HUES64 (cell line): ENCODE results near the gene WWC1.

Source experiments
- H3K27ac ChIP-seq: 2 replicates; pipeline ENCODE4 v1.7.0; 2013; ENCODE audit warnings: low read depth, low read length, inconsistent platforms
- H3K27me3 ChIP-seq: 2 replicates; pipeline ENCODE4 v1.6.1; 2013; ENCODE audit warnings: mild to moderate bottlenecking, low read length; ENCODE audit not compliant: insufficient read depth
- H3K36me3 ChIP-seq: 2 replicates; pipeline ENCODE4 v1.6.1; 2013; ENCODE audit warnings: mild to moderate bottlenecking, low read length; ENCODE audit not compliant: insufficient read depth
- H3K4me1 ChIP-seq: 2 replicates; pipeline ENCODE4 v1.6.1; 2013; ENCODE audit warnings: mild to moderate bottlenecking, low read length, moderate library complexity; ENCODE audit not compliant: insufficient read depth
- H3K4me3 ChIP-seq: 2 replicates; pipeline ENCODE4 v1.5.1; 2013; ENCODE audit warnings: mild to moderate bottlenecking, low read length, moderate library complexity
- H3K9ac ChIP-seq: 2 replicates; pipeline ENCODE4 v1.6.1; 2013; ENCODE audit warnings: mild to moderate bottlenecking, low read depth, low read length
- H3K9me3 ChIP-seq: 2 replicates; pipeline ENCODE4 v1.6.1; 2013; ENCODE audit warnings: low read depth, low read length; ENCODE audit not compliant: insufficient read depth
- WGBS: fragments of 150-250, 120-280 bp; methylation state at CpG from one replicate; pipeline ENCODE4 v1.1.7; 2013; ENCODE audit warnings: missing lambda C conversion rate; 5-methylcytosine and 5-hydroxymethylcytosine counted together

The WWC1 gene

DNA sequence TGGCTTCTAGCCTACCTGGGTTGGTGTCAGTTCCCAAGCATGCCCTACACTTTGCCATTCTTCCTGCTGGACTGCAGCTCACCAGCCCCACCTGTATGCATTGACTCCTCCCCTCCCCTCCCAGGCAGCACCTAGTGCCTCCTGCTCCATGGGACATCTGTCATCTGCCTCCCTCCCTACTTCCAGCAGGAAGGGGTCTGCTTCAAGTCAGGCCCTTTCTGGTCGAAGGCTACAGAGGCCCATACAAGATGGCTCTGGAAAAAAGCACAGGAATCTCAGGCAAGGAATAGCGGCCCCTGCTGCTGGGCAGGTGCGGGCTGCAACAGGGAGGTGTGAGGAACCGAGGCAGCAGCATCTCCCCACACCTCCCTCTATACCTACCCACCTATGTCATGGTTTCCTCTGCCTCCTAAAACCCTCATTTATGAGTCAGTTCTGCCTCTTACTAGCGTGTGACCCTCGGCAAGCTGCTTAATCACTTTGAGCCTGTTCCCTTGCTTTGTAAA, 19.7 kb downstream of the WWC1 start:
- H3K27ac ChIP-seq: no peak overlapping the region
- peaks cover 29% of the 10 kb centered on the region for H3K27me3 ChIP-seq
- 86% methylated on average over 6 of the region's 6 CpGs for WGBS
- no peak overlapping the region for H3K4me3 ChIP-seq
- no peaks in the 10 kb centered on the region for H3K36me3 ChIP-seq
- H3K9me3 ChIP-seq: no peaks in the 10 kb centered on the region
- H3K4me1 ChIP-seq: peaks cover 14% of the 10 kb centered on the region
- H3K9ac ChIP-seq: no peak overlapping the region

- no peak overlapping the region for H3K27ac ChIP-seq
- peaks cover 25% of the 10 kb centered on the region for H3K4me1 ChIP-seq
- peaks cover 21% of the 10 kb centered on the region for H3K27me3 ChIP-seq
- no peaks in the 10 kb centered on the region for H3K36me3 ChIP-seq
- H3K9ac ChIP-seq: no peak overlapping the region
- 94% methylated on average over 11 of the region's 11 CpGs for WGBS
- no peaks in the 10 kb centered on the region for H3K9me3 ChIP-seq
- H3K4me3 ChIP-seq: no peak overlapping the region
Observed at GRCh38 chr5:168312606-168313295, 21.3 kb downstream of the WWC1 start.

DNA sequence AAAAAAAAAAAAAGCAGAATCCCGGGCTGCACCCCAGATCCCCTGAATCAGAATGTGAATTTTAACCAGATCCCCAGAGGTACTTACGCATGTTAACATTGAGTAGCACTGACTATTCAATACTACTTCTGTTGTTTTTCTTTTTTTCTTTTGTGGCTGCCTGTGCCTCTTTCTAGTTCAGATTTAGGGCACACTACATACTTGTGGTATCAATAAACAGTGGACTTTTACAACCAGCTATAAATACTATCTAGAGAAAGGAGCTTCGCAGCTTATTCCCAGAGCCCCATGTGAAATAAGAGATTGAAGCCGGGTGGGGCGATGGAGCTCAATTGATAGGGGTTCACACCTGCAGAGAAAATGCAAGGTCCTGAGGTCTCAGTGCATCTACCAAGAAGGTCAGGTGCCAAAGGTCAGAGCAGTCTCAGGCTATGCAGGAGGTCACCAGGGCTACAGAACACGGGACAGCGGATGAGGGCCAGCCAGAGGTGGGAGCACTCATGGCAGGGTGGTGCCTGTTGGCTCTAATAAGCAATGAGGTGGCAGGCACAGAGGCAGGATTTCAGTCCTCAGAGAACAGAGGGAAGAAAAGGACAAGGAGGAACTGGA, 22.3 kb downstream of the WWC1 start:
- Histone ChIP-seq H3K4me3 (no peak overlapping the region), H3K4me1 (peaks cover 25% of the 10 kb centered on the region), H3K9me3 (no peaks in the 10 kb centered on the region), H3K36me3 (no peaks in the 10 kb centered on the region), H3K27ac (no peak overlapping the region), H3K9ac (no peak overlapping the region), H3K27me3 (peaks cover 12% of the 10 kb centered on the region)
- 94% methylated on average over 7 of the region's 7 CpGs for WGBS

DNA sequence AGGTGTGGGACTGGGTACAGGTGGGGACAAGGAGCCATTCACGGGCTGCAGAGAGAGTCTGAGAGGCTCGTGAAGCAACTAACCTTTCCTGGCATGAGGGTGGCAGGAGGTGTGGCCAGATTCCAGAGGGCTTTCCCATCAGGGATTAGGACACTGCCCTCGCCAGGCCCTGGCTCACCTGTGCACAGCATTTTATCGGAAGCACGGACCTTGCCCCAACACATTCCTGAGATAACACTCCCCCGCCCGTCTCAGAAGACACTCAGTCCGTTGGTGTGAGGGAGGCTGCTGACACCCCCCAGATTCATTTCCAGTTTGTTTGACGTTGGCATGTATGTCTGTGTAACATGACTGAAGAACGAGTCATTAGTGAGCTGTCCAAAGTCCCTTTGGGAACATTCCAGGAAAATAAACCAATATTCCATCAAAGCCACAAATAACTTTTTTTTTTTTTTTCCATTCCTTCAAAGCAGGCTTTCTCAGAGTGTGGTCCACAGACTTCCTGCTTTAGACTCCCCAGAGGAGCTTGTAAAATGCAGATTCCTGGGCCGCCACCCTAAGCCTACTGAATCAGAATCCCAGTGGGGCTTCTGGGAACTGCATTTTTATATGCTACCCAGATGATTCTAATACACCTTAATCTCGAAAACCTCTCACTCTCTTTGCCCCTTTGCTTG, 23.4 kb downstream of the WWC1 start:
- no peak overlapping the region for H3K4me3 ChIP-seq
- H3K4me1 ChIP-seq: peaks cover 25% of the 10 kb centered on the region
- H3K36me3 ChIP-seq: no peaks in the 10 kb centered on the region
- H3K27me3 ChIP-seq: peaks cover under 1% of the 10 kb centered on the region; the same call in 1 of the 2 replicates
- H3K9me3 ChIP-seq: no peaks in the 10 kb centered on the region
- WGBS: 75% methylated on average over 12 of the region's 12 CpGs
- H3K27ac ChIP-seq: no peak overlapping the region
- H3K9ac ChIP-seq: no peak overlapping the region

- no peak overlapping the region for H3K9ac ChIP-seq
- 92% methylated on average over 10 of the region's 10 CpGs for WGBS
- no peaks in the 10 kb centered on the region for H3K9me3 ChIP-seq
- peaks cover 25% of the 10 kb centered on the region for H3K4me1 ChIP-seq
- no peaks in the 10 kb centered on the region for H3K27me3 ChIP-seq
- no peak overlapping the region for H3K4me3 ChIP-seq
- no peaks in the 10 kb centered on the region for H3K36me3 ChIP-seq
- peak overlapping the region; percentile 21; the same call in 1 of the 2 replicates for H3K27ac ChIP-seq
Observed at GRCh38 chr5:168315416-168316138, 24.1 kb downstream of the WWC1 start.

- H3K9ac ChIP-seq: no peak overlapping the region
- H3K27ac ChIP-seq: no peak overlapping the region
- no peak overlapping the region for H3K4me3 ChIP-seq
- no peaks in the 10 kb centered on the region for H3K9me3 ChIP-seq
- 88% methylated on average over 9 of the region's 9 CpGs for WGBS
- no peaks in the 10 kb centered on the region for H3K36me3 ChIP-seq
- H3K4me1 ChIP-seq: peaks cover 25% of the 10 kb centered on the region
- no peaks in the 10 kb centered on the region for H3K27me3 ChIP-seq
Observed at GRCh38 chr5:168316139-168316578, 24.7 kb downstream of the WWC1 start.

DNA sequence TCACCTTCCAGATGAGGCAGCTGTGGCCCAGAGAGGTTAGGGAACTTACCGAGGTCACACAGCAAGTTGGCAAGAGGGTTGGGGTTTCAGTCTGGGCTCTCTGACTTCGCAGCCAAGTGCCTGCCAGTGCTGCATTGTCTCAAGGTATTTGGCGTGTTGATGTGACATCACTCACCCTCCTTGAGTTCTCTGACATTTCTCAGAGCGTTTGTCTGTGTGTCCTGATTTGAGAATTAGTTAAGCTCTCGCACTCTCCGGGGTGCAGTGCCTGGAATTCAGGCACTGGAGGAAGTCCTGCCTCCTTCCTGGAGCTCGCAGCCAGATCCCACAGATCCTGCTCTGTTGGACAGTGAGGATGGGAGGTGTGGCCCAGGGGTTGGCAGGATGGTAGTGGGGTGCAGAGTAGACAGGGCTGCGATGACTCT, 25.7 kb downstream of the WWC1 start:
- WGBS: 83% methylated on average over 7 of the region's 8 CpGs
- H3K9ac ChIP-seq: no peak overlapping the region
- peaks cover 25% of the 10 kb centered on the region for H3K4me1 ChIP-seq
- H3K36me3 ChIP-seq: no peaks in the 10 kb centered on the region
- H3K4me3 ChIP-seq: no peak overlapping the region
- no peaks in the 10 kb centered on the region for H3K27me3 ChIP-seq
- no peaks in the 10 kb centered on the region for H3K9me3 ChIP-seq
- H3K27ac ChIP-seq: no peak overlapping the region

DNA sequence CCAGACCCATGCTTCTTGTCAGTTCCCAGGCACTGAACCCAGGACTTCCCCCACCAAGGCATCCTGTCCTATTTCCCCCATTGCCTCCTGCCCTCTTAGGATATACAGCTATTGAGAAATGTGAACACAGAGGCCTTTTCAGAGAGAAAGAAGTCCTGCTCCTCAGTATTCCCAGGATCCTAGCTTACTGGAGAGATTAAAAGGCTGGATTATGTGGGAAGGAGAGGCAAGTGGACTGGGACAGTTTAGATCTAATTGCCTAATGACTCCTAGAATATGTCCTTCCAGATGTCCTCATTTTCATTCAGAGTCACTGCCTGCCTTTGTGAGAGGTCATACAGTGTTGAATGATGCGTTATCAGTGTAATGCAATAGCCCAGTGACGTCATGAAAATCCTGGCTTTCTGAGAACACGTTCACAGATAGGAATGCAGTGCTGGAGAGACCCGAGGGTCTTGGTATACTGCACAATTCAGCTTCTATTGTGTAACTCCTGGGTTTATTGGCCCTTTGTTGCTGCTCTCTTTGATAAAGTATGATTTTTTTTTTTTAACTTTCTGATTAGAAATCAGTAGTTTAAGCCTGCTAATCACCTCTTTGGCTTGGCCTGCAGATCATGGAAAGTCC, 26.2 kb downstream of the WWC1 start:
- Histone ChIP-seq H3K27me3 (no peaks in the 10 kb centered on the region), H3K27ac (no peak overlapping the region), H3K4me3 (no peak overlapping the region), H3K9me3 (no peaks in the 10 kb centered on the region), H3K36me3 (no peaks in the 10 kb centered on the region), H3K9ac (no peak overlapping the region), H3K4me1 (peaks cover 25% of the 10 kb centered on the region)
- WGBS: 78% methylated on average over 4 of the region's 4 CpGs

GRCh38 chr5:168318240-168318639, 26.8 kb downstream of the WWC1 start:
- Histone ChIP-seq H3K27me3 (no peaks in the 10 kb centered on the region), H3K4me1 (peaks cover 25% of the 10 kb centered on the region)

GRCh38 chr5:168319774-168320173, 28.3 kb downstream of the WWC1 start:
- Histone ChIP-seq H3K36me3 (no peaks in the 10 kb centered on the region), H3K4me1 (peaks cover 23% of the 10 kb centered on the region)

More at GRCh38 chr5:168318240-168318639, 26.8 kb downstream of the WWC1 start:
- no peaks in the 10 kb centered on the region for H3K9me3 ChIP-seq
- WGBS: 96% methylated on average over 4 of the region's 4 CpGs
- no peaks in the 10 kb centered on the region for H3K36me3 ChIP-seq
- H3K4me3 ChIP-seq: no peak overlapping the region
- no peak overlapping the region for H3K9ac ChIP-seq
- H3K27ac ChIP-seq: no peak overlapping the region

More at GRCh38 chr5:168319774-168320173, 28.3 kb downstream of the WWC1 start:
- Histone ChIP-seq H3K4me3 (no peak overlapping the region), H3K9me3 (no peaks in the 10 kb centered on the region), H3K27me3 (no peaks in the 10 kb centered on the region), H3K27ac (no peak overlapping the region), H3K9ac (no peak overlapping the region)
- 96% methylated on average over 2 of the region's 3 CpGs for WGBS
